ENCODE measurements around the gene TP53BP1.

DNA sequence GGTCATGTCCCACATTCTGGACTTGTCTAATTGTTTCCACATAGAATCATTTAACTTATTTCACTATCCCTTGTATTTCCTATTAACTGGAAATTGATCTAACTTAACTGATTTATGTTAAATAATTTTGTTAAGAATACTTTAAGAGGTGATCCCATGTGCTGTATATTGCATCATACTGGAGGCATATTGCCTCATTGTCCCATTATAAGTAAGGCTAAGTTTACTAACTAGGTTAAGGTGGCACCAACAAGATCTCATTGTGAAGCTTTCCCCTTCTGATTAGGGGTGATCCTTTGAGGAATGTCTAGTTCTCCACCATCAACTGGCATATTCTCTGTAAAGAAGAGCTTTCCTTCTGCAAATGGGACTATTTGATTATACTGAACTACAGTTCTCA lies 48.8 kb upstream of the TP53BP1 start:
- TF ChIP-seq JUND (IDR thresholded peaks at IDR 0.05): no peak
- TF ChIP-seq GABPA (IDR thresholded peaks at IDR 0.05 in 1 of 2, conservative IDR thresholded peaks at IDR 0.05 in 1 of 2): no peak
- TF ChIP-seq CTCF (IDR thresholded peaks at IDR 0.05; ENCODE audit: low read depth, low read length, missing input control): no peak
- no peak for TF ChIP-seq TAF1 (conservative IDR thresholded peaks at IDR 0.05)
- TF ChIP-seq ATF3 (IDR thresholded peaks at IDR 0.05): peak; percentile 63
- TF ChIP-seq YY1 (IDR thresholded peaks at IDR 0.05): no peak
